Fibroblast of lung (primary cell): ENCODE results near the gene HDHD5. TPM values are rescaled to one million over a fixed set of nuclear protein-coding genes. Genes with fewer than 3 reads are reported as not detected.

Experiments
- DNase-seq, 2 donors: peaks; one replicate each; pipeline versions ENCODE4 v3.0.0 to v3.0.0-alpha.2; 2010; ENCODE audit warnings: low read depth in 2 of 2
- H2AFZ ChIP-seq: 2 replicates; pipeline ENCODE4 v1.5.1; 2012; ENCODE audit warnings: low read length, control low read depth, inconsistent platforms
- H3K27ac ChIP-seq: 2 replicates; pipeline ENCODE4 v1.5.1; 2011; ENCODE audit warnings: low read length, control low read depth; ENCODE audit not compliant: insufficient read depth
- H3K27me3 ChIP-seq: 2 replicates; pipeline ENCODE4 v1.5.1; 2011; ENCODE audit warnings: mild to moderate bottlenecking, low read length; ENCODE audit not compliant: control insufficient read depth, insufficient read depth
- H3K36me3 ChIP-seq: 2 replicates; pipeline ENCODE4 v1.5.1; 2011; ENCODE audit warnings: low read length; ENCODE audit not compliant: control insufficient read depth, insufficient read depth
- H3K4me1 ChIP-seq: 2 replicates; pipeline ENCODE4 v1.5.1; 2011; ENCODE audit warnings: low read length; ENCODE audit not compliant: control insufficient read depth, insufficient read depth; ENCODE audit errors: extremely low read depth
- H3K4me2 ChIP-seq: 2 replicates; pipeline ENCODE4 v1.5.1; 2011; ENCODE audit warnings: low read length, control low read depth; ENCODE audit not compliant: insufficient read depth; ENCODE audit errors: extremely low read depth
- H3K4me3 ChIP-seq, 4 experiments: fragments of 200-600 bp in 1 of 4; sonication (generic) in 1 of 4; replicated peaks in 1 of 4; 2 replicates each; pipeline ENCODE4 v1.5.1; 2011 to 2016; ENCODE audit warnings: low read length in 4 of 4, low read depth in 3 of 4, mild to moderate bottlenecking in 3 of 4, control low read depth in 2 of 4, inconsistent platforms in 1 of 4, mixed read lengths in 1 of 4; ENCODE audit not compliant: insufficient read depth in 1 of 4; ENCODE audit errors: control extremely low read depth in 1 of 4
- H3K79me2 ChIP-seq: 2 replicates; pipeline ENCODE4 v1.5.1; 2012; ENCODE audit warnings: mild to moderate bottlenecking, low read length, inconsistent platforms; ENCODE audit not compliant: control insufficient read depth, insufficient read depth
- H3K9ac ChIP-seq: 2 replicates; pipeline ENCODE4 v1.5.1; 2011; ENCODE audit warnings: mild to moderate bottlenecking, low read length, control low read depth; ENCODE audit not compliant: insufficient read depth
- H3K9me3 ChIP-seq: 2 replicates; pipeline ENCODE4 v1.5.1; 2012; ENCODE audit warnings: low read depth, low read length; ENCODE audit not compliant: control insufficient read depth, insufficient read depth
- H4K20me1 ChIP-seq: 2 replicates; pipeline ENCODE4 v1.5.1; 2011; ENCODE audit warnings: low read length; ENCODE audit not compliant: control insufficient read depth, insufficient read depth; ENCODE audit errors: extremely low read depth
- CTCF ChIP-seq, 2 donors: IDR thresholded peaks in 1 of 2; conservative IDR thresholded peaks in 1 of 2; 1 replicate in 1 of 2; 2 replicates in 1 of 2; pipeline ENCODE4 v1.5.1; 2011 to 2012; ENCODE audit warnings: low read length in 2 of 2, control low read depth in 1 of 2, inconsistent platforms in 1 of 2, low read depth in 1 of 2, mild to moderate bottlenecking in 1 of 2
- EZH2 ChIP-seq: IDR thresholded peaks from 2 replicates; pipeline ENCODE4 v1.5.1; 2012; ENCODE audit warnings: low read length, control low read depth, mild to moderate bottlenecking; ENCODE audit errors: missing control alignments
- polyA minus RNA-seq: library from RNA; depleted of rRNA, polyadenylated mRNA; stranded (reverse); fragments of >200 nt; gene quantifications from 2 replicates; pipeline ENCODE4 v1.2.3, GENCODE V29; 2011; ENCODE audit warnings: low replicate concordance
- polyA plus RNA-seq, 2 donors: library from polyadenylated mRNA; depleted of rRNA in 1 of 2; stranded (reverse) in 1 of 2; unstranded in 1 of 2; fragments of >200 nt; gene quantifications; 2 replicates each; pipeline ENCODE4 v1.2.1, GENCODE V29; 2011 to 2012; ENCODE audit warnings: missing spikeins in 1 of 2
- total RNA-seq: library from RNA; depleted of rRNA; stranded (reverse); fragments of >200 nt; gene quantifications from 2 replicates; pipeline ENCODE4 v1.2.1, GENCODE V29; 2014

Gene HDHD5
- total RNA-seq (16.2 and 17.7 TPM in 2 replicates), polyA plus RNA-seq (19.7 and 20.9 TPM in 2 replicates), polyA minus RNA-seq (16.9 and 19.3 TPM in 2 replicates)
- 19.2 and 20.5 TPM in 2 replicates for polyA plus RNA-seq (2012)

- H3K9ac ChIP-seq = peak within 1 kb of the TSS; percentile 75
- TF ChIP-seq EZH2 = no peak
- no peak for TF ChIP-seq CTCF (conservative IDR thresholded peaks at IDR 0.05 in 1 of 2, IDR thresholded peaks at IDR 0.05 in 1 of 2; ENCODE audit: low read depth in 1 of 2, low read length in 2 of 2)
- peak within 1 kb of the TSS; percentile 92 for H3K4me2 ChIP-seq
- DNase-seq = peak; percentile 86
- H3K27ac ChIP-seq = peak within 1 kb of the TSS; percentile 71
- H4K20me1 ChIP-seq = no peaks in the 10 kb centered on the region
- peaks cover 6% of the 10 kb centered on the region for H3K4me1 ChIP-seq
- H3K79me2 ChIP-seq = peaks cover 9% of the 10 kb centered on the region
- no peaks in the 10 kb centered on the region for H3K36me3 ChIP-seq
- H3K27me3 ChIP-seq = no peaks in the 10 kb centered on the region
- H2AFZ ChIP-seq = peak within 1 kb of the TSS; percentile 92
- no peaks in the 10 kb centered on the region for H3K9me3 ChIP-seq
- H3K4me3 ChIP-seq = peak within 1 kb of the TSS; percentile 53 to 84 (median 82)
These were observed at the start of gene HDHD5 for GRCh38 chr22:17158568-17159503. TSS of gene HDHD5 (minus strand) at chr22:17159277. CDS start at chr22:17159251, 26 bp downstream.

GRCh38 chr22:17205432-17205831 is 46.4 kb upstream of the HDHD5 start:
- no peaks in the 10 kb centered on the region for H3K9me3 ChIP-seq
- H3K4me3 ChIP-seq = no peak overlapping the region
- no peaks in the 10 kb centered on the region for H4K20me1 ChIP-seq
- DNase-seq = no peak
- no peaks in the 10 kb centered on the region for H3K79me2 ChIP-seq
- H3K9ac ChIP-seq = no peak overlapping the region
- no peaks in the 10 kb centered on the region for H3K36me3 ChIP-seq
- no peak overlapping the region for H2AFZ ChIP-seq
- no peak overlapping the region for H3K27ac ChIP-seq
- TF ChIP-seq EZH2 (no peak), CTCF (conservative IDR thresholded peaks at IDR 0.05 in 1 of 2, IDR thresholded peaks at IDR 0.05 in 1 of 2; ENCODE audit: low read depth in 1 of 2, low read length in 2 of 2) (peak in 1 of 2 donors; percentile 6)
- no peaks in the 10 kb centered on the region for H3K4me1 ChIP-seq
- no peak overlapping the region for H3K4me2 ChIP-seq
- no peaks in the 10 kb centered on the region for H3K27me3 ChIP-seq

- Histone ChIP-seq H3K27ac (no peak overlapping the region), H3K4me3 (no peak overlapping the region), H3K4me1 (no peaks in the 10 kb centered on the region), H3K36me3 (no peaks in the 10 kb centered on the region), H3K4me2 (no peak overlapping the region), H3K9ac (no peak overlapping the region), H3K27me3 (no peaks in the 10 kb centered on the region), H4K20me1 (no peaks in the 10 kb centered on the region), H2AFZ (no peak overlapping the region), H3K9me3 (no peaks in the 10 kb centered on the region), H3K79me2 (no peaks in the 10 kb centered on the region)
- TF ChIP-seq EZH2 = no peak
- TF ChIP-seq CTCF (conservative IDR thresholded peaks at IDR 0.05 in 1 of 2, IDR thresholded peaks at IDR 0.05 in 1 of 2; ENCODE audit: low read depth in 1 of 2, low read length in 2 of 2) = peak; percentile 41 to 43
- DNase-seq = peak; percentile 13 to 47
These were observed 42.3 kb upstream of the HDHD5 start for GRCh38 chr22:17201285-17201945.
